Mesothelial cell of epicardium (in vitro differentiated cells): ENCODE measurements around the gene AZU1. TPM values are rescaled to one million over a fixed set of nuclear protein-coding genes. Genes with fewer than 3 reads are reported as not detected.

Source experiments
- DNase-seq, 2 experiments: peaks; one replicate each; pipeline ENCODE4 v3.0.0; 2021; ENCODE audit warnings: low spot score in 2 of 2; ENCODE audit not compliant: unreplicated experiment in 2 of 2
- H3K27ac Mint-ChIP-seq: 2 replicates; pipeline ENCODE4 v1.8.0; 2021; ENCODE audit warnings: mixed read lengths
- H3K27me3 Mint-ChIP-seq: 2 replicates; pipeline ENCODE4 v1.8.0; 2021; ENCODE audit warnings: low read depth, mixed read lengths
- H3K36me3 Mint-ChIP-seq: 2 replicates; pipeline ENCODE4 v1.8.0; 2021; ENCODE audit warnings: mixed read lengths
- H3K4me1 Mint-ChIP-seq: 2 replicates; pipeline ENCODE4 v1.8.0; 2021; ENCODE audit warnings: mixed read lengths
- H3K4me3 Mint-ChIP-seq: 2 replicates; pipeline ENCODE4 v1.8.0; 2021; ENCODE audit warnings: mild to moderate bottlenecking, moderate library complexity, mixed read lengths
- H3K9me3 Mint-ChIP-seq: 2 replicates; pipeline ENCODE4 v1.8.0; 2021; ENCODE audit warnings: mixed read lengths
- total RNA-seq: library from RNA; stranded (reverse); gene quantifications from 3 replicates; pipeline ENCODE4 v1.2.1, GENCODE V29; 2021
- TF ChIP-seq, protein P1 (sequence below): fragments of 200-600 bp; sonication (generic); IDR thresholded peaks from one replicate; pipeline ENCODE4 v1.5.0; 2021; ENCODE audit warnings: antibody characterized with exemption; ENCODE audit not compliant: unreplicated experiment

Gene AZU1
- total RNA-seq, 1 donor from 2014 or later = 6.7 TPM

- Mint-ChIP-seq H3K27ac (no peak overlapping the region), H3K9me3 (no peaks in the 10 kb centered on the region), H3K4me3 (no peak overlapping the region), H3K36me3 (no peaks in the 10 kb centered on the region), H3K27me3 (no peaks in the 10 kb centered on the region), H3K4me1 (peaks cover 6% of the 10 kb centered on the region)
- TF ChIP-seq, protein P1, sequence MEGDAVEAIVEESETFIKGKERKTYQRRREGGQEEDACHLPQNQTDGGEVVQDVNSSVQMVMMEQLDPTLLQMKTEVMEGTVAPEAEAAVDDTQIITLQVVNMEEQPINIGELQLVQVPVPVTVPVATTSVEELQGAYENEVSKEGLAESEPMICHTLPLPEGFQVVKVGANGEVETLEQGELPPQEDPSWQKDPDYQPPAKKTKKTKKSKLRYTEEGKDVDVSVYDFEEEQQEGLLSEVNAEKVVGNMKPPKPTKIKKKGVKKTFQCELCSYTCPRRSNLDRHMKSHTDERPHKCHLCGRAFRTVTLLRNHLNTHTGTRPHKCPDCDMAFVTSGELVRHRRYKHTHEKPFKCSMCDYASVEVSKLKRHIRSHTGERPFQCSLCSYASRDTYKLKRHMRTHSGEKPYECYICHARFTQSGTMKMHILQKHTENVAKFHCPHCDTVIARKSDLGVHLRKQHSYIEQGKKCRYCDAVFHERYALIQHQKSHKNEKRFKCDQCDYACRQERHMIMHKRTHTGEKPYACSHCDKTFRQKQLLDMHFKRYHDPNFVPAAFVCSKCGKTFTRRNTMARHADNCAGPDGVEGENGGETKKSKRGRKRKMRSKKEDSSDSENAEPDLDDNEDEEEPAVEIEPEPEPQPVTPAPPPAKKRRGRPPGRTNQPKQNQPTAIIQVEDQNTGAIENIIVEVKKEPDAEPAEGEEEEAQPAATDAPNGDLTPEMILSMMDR = no peak
- no peak for DNase-seq
Observed at GRCh38 chr19:827314-827709, 325 bp upstream of the AZU1 start.

- no peak for DNase-seq
- Mint-ChIP-seq H3K4me3 (no peak overlapping the region), H3K9me3 (no peaks in the 10 kb centered on the region), H3K4me1 (no peaks in the 10 kb centered on the region), H3K27ac (no peak overlapping the region), H3K27me3 (no peaks in the 10 kb centered on the region), H3K36me3 (no peaks in the 10 kb centered on the region)
- TF ChIP-seq, protein P1 = no peak
Observed at GRCh38 chr19:829129-829758, 1.6 kb downstream of the AZU1 start.

DNA sequence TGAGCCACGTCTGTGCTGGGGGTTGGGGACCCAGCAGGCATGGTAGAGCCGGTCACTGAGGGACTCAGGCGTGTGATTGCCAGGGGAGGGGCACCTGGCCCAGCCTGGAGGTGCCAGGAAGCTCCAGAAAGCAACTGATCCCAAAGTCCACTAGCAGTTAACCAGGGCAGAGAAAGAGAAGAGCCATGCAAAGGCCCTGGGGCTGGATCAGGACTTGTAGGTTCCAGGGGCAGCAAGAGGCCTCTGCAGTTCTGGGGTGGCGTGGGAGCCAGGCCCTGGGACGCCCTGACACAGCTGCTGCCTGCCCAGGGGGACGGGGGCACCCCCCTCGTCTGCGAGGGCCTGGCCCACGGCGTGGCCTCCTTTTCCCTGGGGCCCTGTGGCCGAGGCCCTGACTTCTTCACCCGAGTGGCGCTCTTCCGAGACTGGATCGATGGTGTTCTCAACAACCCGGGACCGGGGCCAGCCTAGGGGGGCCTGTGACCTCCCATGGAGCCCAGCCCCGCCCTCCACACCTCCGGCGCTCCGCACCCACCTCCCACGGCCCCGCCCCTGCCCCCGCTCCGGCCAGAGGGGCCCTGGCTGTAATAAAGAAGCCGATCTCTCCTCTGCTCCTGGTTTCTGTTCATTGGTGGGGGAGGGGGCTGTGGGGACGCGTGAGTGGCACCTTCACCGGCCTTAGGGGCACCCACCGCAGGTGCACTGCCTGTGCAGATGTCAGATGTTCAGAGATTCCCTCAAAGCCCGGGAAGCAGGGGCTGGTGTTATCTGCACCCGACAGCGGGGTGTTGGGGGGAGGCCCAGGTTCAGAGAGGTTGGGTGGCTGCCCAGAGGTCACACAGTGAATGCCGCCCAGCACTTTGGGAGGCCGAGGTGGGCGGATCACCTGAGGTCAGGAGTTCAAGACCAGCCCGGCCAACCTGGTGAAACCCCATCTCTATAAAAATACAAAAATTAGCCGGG is 4.1 kb downstream of the AZU1 start:
- Mint-ChIP-seq H3K4me1 (no peaks in the 10 kb centered on the region), H3K4me3 (no peak overlapping the region), H3K36me3 (no peaks in the 10 kb centered on the region), H3K27me3 (no peaks in the 10 kb centered on the region), H3K9me3 (no peaks in the 10 kb centered on the region), H3K27ac (no peak overlapping the region)
- TF ChIP-seq, protein P1 = no peak
- DNase-seq = no peak

DNA sequence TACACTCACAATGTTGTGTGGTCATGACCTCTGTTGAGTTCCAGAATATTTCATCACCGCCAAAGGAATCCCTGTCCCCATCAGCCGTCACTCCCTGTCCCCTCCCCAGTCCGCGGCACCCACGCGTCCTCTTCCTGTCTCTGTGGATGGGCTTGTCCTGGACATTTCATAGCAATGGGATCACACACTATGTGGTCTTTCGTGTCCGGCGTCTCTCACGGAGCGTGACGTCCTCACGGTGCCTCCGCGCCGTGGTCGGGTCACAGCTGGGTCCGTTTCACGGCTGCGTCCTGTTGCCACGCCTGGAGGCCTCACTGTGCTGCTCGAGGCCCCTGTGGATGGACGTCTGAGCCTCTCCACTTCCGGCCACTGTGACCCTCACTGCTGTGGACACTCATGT is 6.6 kb downstream of the AZU1 start:
- Mint-ChIP-seq H3K9me3 (no peaks in the 10 kb centered on the region), H3K36me3 (no peaks in the 10 kb centered on the region), H3K4me1 (no peaks in the 10 kb centered on the region), H3K27me3 (no peaks in the 10 kb centered on the region), H3K4me3 (no peak overlapping the region), H3K27ac (no peak overlapping the region)
- TF ChIP-seq, protein P1 = no peak
- no peak for DNase-seq

DNA sequence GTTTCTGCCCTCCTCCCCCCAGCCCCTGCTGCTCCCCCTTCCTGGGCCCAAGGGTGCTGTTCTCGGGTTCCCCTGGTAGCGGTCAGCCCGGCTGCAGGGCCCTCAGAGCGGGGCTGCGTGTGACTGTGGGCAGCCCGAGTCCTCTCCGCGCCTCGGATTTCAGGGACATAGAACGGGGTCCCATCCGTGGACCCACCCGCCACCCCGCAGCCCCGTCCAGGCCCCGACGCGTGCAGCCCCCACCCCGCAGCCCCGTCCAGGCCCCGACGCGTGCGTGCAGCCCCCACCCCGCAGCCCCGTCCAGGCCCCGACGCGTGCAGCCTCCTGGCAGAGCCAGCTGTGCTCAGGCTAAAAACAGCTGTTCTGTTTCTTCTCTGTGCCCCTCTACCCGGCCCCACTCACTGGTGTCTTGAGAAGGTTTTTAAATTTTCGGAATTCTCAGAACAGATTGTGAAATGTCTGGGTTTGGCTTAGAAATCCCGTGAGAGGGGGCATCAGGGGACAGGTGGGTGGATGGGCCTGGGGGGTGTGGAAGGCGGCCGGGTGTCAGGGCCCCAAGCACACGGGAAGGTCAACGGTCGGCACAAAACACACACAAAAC is 7.7 kb downstream of the AZU1 start:
- H3K9me3 Mint-ChIP-seq = no peaks in the 10 kb centered on the region
- TF ChIP-seq, protein P1 = no peak
- DNase-seq = no peak
- no peaks in the 10 kb centered on the region for H3K27me3 Mint-ChIP-seq
- no peak overlapping the region for H3K4me3 Mint-ChIP-seq
- H3K4me1 Mint-ChIP-seq = no peaks in the 10 kb centered on the region
- H3K36me3 Mint-ChIP-seq = no peaks in the 10 kb centered on the region
- no peak overlapping the region for H3K27ac Mint-ChIP-seq
